Head of caudate nucleus (tissue), 42 donors: ENCODE results near the gene C2orf72.
"Not testable (repeated sequence)": the region's sequence is repeated elsewhere in the genome, so short reads cannot be mapped to it uniquely, and the experiment has no call there.

Experiments used
- DNase-seq, 42 donors: peaks; one replicate each; pipeline versions ENCODE4 v3.0.0 to v3.0.0-alpha.2; 2020 to 2021; ENCODE audit warnings: mixed read lengths in 7 of 42
- intact Hi-C: fragments of 100-400 bp; cut with DNase I; formaldehyde crosslinking; loops from one replicate; pipeline ENCODE4 v1.15.0; 2022

Gene C2orf72

DNA sequence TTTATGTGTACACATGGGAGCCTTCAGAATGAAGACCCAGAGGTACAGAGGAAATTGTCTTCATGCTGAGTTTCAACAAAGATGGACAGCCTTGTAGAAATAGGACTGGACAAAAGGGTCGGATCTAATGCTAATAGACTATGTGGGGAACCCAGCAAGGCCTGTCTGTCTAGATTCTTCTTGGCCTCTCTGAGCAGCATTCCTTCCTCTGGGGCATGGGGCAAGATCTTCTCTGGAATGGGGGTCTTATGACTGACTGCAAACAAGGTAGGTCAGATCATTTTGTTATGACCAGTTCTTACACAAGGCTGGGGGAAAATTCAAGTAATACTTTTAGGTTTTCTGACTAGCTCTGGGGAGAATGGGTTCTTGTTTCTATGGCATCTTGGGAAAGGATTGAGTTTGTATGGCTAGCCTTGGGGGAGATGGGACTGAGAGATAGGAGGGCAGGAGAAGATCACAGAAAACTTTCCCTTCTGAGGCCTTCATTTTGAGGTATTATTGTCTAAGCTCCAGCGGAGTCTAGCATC is 27.1 kb upstream of the C2orf72 start:
- intact Hi-C loops: no loop called here
- DNase-seq: no peak

DNA sequence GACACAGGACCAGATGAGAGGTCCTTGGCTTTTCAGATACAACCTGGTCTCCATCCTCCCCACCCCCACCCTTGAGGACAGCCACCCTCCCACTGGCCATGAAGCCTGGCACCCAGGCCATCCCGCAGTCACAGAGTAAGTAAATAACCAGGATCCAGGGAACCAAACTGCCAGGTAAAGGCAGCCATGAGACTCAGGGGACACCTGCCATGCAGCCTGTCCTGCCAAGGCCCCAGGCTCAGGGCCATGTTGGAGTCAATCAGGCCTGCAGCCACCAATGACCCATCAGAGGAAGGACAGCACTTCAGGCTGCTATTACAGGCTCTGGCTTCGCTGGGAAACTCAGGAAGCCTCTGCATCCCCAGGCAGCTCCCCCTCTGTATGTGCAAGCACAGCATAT is 25.8 kb upstream of the C2orf72 start:
- intact Hi-C loops: no loop called here

DNA sequence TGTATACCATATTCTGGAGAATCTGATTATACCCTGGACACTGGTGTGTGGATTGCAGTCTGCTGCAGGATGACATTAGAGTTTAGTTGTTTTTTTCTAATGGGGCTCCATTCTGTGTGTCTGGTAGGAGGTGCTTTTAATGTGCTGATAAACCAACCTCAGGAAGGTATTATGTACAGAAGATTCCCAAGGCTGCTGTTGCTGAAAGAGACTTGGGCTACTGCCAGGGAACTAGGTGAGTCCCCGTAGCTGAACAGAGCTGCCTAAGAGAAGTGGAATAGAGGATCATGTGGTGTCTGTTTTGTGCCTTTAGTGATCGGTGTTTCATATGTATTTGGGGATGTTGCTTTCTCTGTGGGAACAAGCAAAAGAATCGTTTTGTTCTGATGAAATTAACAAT is 24.9 kb upstream of the C2orf72 start:
- no peak for DNase-seq

More for the DNA sequence above, 25.8 kb upstream of the C2orf72 start:
- DNase-seq: peak in 1 of 42 donors; percentile 17

DNA sequence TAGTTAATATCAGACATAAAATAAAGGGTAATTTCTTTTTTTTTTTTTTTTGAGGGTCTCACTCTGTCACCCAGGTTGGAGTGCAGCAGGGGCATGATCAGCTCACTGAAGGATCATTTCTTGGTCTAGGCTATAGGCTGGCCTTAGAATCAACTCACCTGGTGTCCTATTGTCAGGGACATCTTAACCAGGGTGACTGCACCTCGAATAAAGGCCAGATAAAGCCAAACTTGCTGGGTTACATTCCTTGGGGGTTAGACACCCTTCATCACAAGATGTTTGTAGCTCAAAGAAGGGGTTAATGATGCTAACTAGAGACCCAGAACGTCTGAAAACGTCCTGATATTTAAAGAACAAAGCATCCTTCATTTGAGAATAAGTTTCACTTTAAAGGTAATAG is 23.5 kb upstream of the C2orf72 start:
- intact Hi-C loops: no loop called here
- DNase-seq: no peak

More for the DNA sequence above, 24.9 kb upstream of the C2orf72 start:
- intact Hi-C loops: no loop called here

DNA sequence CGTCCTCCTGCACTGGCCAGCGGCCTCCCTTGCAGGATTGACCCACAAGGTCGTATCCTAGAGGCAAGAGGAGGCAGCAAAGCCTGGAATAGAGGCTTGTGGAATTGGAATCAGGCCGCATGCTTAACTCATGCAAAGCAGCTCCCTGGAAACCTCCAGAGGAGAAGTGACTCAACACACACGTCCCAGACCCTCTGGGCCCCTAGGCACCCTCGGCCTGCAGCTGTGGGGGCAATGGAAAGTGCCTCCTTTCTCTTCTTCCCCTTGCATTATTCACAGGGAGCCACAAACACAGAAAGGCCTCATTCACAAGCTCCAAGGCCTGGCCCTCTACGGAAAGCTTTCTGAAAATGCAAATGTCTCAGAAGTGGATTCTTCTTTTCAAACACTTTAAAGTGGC is 21.8 kb upstream of the C2orf72 start:
- intact Hi-C loops: no loop called here
- peak in 37 of 42 donors; percentile 15 to 84 (median 48) for DNase-seq

DNA sequence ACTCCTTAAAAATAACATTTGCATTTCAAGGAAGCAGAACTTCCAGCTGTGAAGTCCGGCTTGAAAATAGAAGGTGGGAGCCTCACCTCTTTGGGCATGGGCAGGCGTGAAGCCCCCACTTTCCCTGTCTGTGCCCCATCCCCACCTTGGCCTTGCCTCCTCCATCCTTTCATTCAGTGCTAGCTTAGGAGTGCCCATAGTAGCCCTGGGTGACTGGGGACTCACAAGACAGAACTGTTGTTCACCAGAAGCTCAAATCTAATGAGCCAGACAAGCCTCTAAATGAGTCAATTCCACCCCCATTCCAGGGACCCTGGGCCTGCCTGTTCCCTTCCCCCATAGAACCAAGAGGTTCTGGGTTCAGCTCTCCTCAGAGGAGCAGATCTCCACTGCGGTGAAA is 21.4 kb upstream of the C2orf72 start:
- intact Hi-C loops: no loop called here
- DNase-seq: peak in 6 of 42 donors; percentile 4 to 60 (median 24)

DNA sequence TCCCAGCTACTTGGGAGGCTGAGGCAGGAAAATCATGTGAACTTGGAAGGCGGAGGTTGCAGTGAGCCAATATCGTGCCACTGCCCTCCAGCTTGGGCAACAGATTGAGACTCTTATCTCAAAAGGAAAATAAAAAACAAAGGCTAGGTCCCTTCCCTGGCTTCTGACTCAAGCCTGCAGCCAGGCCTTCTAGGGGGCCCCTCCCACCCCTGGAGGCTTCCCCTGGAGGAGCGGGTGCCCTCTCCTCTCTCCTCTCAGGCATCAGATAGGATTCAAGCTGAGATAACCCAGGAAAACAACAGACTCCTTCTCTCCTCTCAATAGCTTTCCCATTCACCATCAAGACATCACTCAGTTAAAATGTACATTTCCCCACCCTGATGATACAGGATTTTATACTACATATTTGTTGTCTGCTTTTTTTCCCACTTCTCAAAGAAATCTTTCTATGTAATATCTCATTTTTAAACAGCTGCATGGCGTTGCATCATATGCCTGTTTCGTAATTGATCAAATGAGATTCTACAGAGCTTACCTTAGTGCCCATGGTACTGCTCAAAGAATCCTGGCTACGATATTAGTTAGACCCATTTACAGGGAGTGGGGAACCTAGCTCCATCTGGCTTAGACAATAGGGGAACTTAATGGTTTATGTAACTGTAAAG is 20.6 kb upstream of the C2orf72 start:
- intact Hi-C loops: no loop called here
- no peak for DNase-seq

DNA sequence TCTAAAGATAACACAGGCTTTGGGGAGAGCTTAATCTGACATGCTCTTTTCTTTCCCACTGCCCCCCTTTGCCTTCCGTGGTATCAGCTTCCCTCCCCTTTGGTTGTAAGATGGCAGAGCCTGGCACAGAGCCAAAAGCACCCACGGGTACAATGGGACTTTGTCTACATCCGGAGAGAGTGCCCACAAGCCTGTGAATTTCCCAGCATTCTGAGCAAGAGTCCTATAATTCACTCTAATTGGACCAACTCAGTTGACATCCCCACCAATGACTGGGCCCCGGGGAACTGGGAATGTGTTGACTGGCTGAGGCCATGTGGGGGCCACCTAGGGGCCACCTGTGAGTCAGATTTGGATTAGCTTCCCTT is 20.1 kb upstream of the C2orf72 start:
- peak; percentile 58 to 97 (median 88) for DNase-seq
- intact Hi-C loops: no loop called here

DNA sequence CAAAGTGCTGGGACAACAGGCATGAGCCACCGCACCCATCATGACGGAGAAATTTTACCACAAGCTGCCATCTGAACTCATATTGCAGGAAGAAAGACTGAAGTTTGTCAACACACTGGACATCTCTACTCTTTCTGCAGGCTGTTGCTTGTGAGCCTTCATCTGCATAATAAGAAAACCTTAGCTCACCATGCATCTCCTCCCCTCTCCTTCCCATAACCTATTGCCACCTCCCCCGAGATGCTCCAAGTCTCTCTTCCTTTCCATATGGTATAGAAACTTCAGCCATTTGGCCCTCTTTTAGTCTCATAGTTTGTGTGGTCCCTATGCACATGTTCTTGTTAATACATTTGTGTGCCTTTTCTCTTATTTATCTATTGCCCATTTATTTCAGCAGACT is 19.1 kb upstream of the C2orf72 start:
- intact Hi-C loops: no loop called here
- no peak for DNase-seq

DNA sequence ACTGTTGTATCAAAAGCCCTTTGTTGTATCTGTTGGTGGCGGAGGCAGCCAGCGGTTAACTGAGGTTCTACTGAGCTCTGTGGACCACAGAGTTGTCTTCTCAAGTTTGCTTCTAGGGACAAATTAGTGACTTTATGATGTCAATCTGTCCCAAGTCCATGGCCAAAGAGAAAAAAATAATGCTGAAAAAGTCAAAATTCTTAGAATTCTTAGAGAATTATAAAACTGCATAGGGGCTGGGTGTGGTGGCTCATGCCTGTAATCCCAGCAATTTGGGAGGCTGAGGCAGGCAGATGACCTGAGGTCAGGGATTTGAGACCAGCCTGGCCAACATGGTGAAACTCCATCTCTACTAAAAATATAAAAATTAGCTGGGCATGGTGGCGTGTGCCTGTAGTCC is 12.3 kb upstream of the C2orf72 start:
- DNase-seq, intact Hi-C loops: not testable (repeated sequence)

DNA sequence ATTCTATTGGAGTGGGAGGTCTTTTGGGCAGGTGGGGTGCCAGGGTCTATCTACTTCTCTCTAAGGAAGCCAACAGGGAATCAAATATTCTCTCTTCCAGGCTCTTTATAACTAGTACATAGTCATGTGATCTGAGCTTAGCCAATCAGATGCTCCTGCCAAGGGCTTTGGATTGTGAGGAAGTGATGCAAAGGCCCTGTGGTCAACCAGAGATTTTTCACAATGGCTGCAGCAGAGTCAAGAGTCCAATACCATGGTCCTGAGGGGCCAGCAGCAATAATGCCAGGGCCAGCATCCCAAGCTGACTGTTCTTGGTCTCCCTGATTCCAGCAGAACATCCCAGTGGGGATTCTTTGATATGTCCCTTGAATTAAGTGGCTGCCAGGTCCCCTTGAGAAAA is 8.4 kb upstream of the C2orf72 start:
- DNase-seq: no peak
- intact Hi-C loops: no loop called here

DNA sequence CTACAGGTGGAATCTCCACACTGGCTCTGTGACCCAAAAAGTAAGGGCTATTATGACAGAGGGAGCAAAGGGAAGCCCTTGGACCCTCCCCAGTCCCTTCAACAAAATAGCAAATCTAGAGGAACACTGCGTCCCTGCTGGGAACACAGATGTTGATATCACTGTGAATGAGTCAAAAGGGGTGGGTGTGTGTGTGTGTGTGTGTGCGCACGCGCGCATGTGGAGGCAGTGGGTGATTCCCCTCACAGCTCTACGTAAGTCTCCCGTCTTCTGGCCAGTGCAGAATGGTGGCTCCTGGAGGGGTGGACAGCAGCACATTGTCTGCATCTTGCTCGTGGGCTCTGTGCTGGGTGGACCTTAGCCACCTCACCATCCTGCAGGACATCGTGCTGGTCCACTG is 7.8 kb upstream of the C2orf72 start:
- DNase-seq: peak in 26 of 42 donors; percentile 28 to 75 (median 54)
- intact Hi-C loops: no loop called here

DNA sequence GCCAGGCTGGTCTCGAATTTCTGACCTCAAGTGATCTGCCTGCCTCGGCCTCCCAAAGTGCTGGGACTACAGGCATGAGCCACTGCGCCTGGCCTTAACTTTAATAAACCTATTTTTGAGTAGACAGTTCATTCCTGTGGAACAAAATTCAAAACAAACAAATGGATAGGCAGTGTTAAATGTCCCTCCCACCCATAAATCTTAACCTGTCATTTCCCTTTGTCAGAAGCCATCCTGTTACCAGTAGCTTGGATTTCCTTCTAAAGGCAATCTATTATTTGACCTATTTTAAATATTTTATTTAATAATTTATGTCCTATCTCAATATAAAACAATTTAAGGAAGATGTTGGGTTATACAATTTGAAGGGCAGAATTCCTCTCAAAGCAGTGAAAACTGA is 6.6 kb upstream of the C2orf72 start:
- intact Hi-C loops: no loop called here
- DNase-seq: no peak

DNA sequence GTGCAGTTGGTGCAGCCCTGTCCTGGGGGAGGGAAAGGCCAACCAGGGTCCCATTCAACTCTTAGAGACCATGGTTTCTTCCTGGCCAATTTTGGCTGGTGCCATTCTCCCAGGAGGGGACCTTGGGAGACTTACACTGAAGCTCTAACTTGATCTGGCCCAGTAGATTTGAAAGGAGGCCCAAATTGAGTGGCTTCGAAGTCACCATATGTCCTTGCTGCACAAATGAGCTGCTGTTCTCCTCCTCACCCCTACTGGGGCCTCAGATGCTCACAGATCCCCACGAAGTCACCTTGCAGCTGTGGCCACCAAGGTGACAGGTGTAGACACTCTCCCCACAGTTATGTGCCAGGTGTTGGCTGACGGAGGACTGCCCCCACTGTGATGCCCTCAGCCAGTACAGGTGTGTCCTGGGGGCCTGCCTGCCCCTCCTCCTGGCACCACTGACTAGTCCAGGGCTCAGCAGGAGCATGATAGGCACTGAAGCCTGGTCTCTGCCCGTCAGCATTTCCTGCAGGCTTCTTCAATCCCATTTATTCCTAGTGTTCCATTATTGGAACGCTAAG is 4.7 kb upstream of the C2orf72 start:
- no peak for DNase-seq
- intact Hi-C loops: no loop called here

DNA sequence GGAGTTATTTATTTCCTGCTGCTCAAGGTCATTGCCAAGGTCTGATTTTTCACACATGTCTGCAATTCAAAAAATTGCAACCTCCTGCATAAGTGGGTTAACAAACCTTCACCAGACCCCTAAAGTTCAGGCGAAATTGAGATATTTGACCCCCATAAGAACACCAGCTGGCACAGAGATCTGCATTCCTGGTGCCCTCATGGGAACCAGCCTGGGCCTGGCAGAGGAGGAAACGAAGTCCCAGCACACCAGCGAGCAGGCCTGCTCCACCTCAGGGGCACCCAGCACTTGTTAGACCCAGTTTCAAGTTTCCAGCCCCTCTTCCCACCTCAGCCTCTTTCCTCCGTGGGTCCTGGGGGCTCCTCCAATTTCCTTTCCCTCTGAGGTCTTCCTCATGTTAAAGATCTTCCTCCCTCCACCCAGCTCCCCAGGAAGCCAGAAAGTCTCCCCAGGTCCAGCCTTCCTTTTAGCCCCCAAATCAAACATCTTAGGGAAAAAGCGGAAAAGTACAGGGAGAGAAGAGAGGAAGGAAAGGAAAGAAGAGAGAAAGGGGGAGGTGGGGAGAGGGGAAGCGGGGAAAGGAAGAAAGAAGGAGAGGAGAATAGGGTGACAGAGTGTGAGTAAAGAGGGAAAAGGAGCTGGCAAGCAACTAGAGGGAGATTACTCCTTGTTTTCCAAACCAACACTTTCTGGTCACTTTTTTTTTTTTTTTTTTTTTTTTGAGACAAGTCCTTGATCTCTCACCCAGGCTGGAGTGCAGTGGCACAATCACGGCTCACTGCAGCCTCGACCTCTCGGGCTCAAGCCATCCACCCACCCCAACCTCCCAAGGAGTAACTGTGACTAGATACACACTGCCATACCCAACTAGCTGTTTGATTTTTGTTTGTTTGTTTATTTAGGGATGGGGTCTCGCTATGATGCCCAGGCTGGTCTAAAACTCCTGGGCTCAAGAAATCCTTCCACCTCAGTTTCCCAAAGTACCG is 3.9 kb upstream of the C2orf72 start:
- DNase-seq: no peak
- intact Hi-C loops: no loop called here

DNA sequence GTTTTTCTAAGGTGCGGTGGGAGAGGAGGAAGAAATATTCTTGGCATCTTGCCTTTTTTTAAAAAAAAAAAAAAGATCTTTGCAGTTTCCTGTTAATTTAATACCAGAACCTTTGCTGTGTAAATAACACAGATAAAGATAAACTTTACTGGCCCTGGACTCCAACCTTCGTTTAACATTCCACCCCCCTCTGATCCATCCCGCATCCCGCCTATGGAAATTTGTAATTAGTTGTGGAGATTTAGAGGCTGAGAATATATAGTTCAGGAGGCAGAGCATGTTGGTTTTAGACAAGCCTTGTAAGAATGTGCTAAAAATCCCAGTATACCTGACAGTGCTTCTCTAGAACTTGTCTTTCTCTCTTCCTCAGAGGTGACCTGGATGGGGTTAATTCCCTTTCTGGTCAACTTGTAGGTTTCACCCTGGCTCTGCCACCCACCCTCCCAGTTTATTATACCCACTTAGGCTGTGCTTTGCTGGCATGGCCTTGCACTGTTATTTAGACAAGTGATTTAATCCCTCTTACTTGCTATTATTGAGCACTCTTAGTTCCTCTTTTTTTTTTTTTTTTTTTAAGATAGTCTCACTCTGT is 2.9 kb upstream of the C2orf72 start:
- DNase-seq: no peak
- intact Hi-C loops: no loop called here

DNA sequence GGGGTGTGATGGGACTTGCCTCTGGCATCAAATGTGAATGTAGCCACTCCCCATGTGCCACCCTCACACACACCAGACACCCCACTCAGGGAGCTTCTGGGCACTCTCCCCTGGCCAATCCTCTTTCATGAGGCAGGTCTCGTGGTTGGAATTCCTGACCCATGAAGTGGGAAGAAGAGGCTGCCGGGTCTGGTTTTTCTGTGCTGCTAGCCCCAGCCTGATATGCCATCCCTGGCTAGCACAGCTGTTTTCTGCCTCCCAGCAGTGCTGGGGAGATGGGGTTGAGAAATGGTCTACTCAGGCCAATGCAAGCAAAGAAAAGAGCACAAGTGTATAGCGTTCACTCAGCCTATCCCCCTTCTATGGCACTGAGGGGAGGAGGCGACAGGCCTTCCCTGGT is 1.2 kb upstream of the C2orf72 start:
- intact Hi-C loops: no loop called here
- DNase-seq: no peak

DNA sequence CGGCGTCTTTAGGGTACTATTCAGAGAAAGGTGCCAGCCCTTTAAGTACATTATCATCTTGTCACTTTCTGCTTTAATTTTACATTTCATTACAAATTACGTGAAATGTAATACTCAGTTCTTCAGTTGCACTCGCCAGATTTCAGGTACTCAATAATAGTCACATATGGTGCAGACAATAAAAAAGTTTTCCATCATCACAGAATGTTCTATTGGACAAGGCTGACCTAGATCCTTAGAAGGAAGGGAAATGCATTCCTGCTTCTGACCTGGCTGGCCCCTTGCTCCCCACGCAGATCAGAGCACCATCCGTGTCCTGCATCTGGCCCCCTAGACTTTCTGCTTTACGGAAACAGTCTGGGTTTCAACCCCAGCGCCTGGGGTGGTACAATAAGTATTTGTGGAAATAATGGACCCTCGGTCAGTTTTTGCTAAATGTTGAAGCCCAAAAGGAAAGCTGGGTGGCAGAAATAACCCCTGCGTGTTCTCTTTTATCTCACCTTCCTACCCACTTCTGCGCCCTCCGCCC is 681 bp upstream of the C2orf72 start:
- intact Hi-C loops: no loop called here
- no peak for DNase-seq
